Tibial nerve (tissue), 4 donors: ENCODE measurements around the gene CLASRP. TPM values are rescaled to one million over a fixed set of nuclear protein-coding genes. Genes with fewer than 3 reads are reported as not detected.
"Not testable (repeated sequence)": the region's sequence is repeated elsewhere in the genome, so short reads cannot be mapped to it uniquely, and the experiment has no call there.

ENCODE experiments used
- DNase-seq, 2 donors: peaks; one replicate each; pipeline ENCODE4 v3.0.0-alpha.2; 2019; ENCODE audit warnings: low spot score in 2 of 2
- H3K27ac ChIP-seq, 4 donors: fragments of 200-600 bp; sonication (generic) in 3 of 4; one replicate each; pipeline ENCODE4 v1.5.1; 2017 to 2019; ENCODE audit warnings: mild to moderate bottlenecking in 1 of 4
- H3K27me3 ChIP-seq, 2 donors: fragments of 200-600 bp; sonication (generic) in 1 of 2; one replicate each; pipeline versions ENCODE4 v1.5.1 to v1.6.0; 2017 to 2019
- H3K36me3 ChIP-seq, 3 donors: fragments of 200-600 bp; sonication (generic); one replicate each; pipeline ENCODE4 v1.5.1; 2018 to 2019
- H3K4me1 ChIP-seq, 4 donors: fragments of 200-600 bp; sonication (generic) in 3 of 4; one replicate each; pipeline ENCODE4 v1.5.1; 2017 to 2019
- H3K4me3 ChIP-seq, 4 donors: fragments of 200-600 bp; sonication (generic) in 3 of 4; one replicate each; pipeline ENCODE4 v1.5.1; 2017 to 2019; ENCODE audit warnings: mild to moderate bottlenecking in 1 of 4, moderate library complexity in 1 of 4
- H3K9me3 ChIP-seq, 4 donors: fragments of 200-600 bp; sonication (generic) in 3 of 4; one replicate each; pipeline ENCODE4 v1.5.1; 2017 to 2019
- EP300 ChIP-seq, 2 donors: sonication (generic); formaldehyde crosslinking; IDR thresholded peaks; one replicate each; pipeline ENCODE4 v1.6.1; 2017; ENCODE audit warnings: antibody characterized with exemption in 2 of 2, mild to moderate bottlenecking in 1 of 2
- POLR2A ChIP-seq, 2 donors: fragments of 450-650 bp; IDR thresholded peaks; one replicate each; pipeline ENCODE4 v1.6.1; 2017; ENCODE audit warnings: antibody characterized with exemption in 2 of 2, mild to moderate bottlenecking in 2 of 2, moderate library complexity in 2 of 2
- WGBS, 2 donors: methylation state at CpG; one replicate each; pipeline ENCODE4 v1.1.5; 2018; 5-methylcytosine and 5-hydroxymethylcytosine counted together
- small RNA-seq: library from RNA; depleted of rRNA; stranded (forward); fragments of <200 nt; gene quantifications from one replicate; pipeline ENCODE3, GENCODE V24; 2016
- total RNA-seq, 4 donors: library from RNA; depleted of rRNA; stranded (reverse); fragments of >200 nt; gene quantifications; one replicate each; pipeline ENCODE4 v1.1.0, GENCODE V29; 2016
- TF ChIP-seq, protein P1 (sequence below), 5 experiments: fragments of 200-600 bp in 3 of 5; fragments of 450-650 bp in 2 of 5; sonication (generic) in 3 of 5; IDR thresholded peaks; one replicate each; pipeline ENCODE4 v1.5.1; 2016 to 2019; ENCODE audit warnings: antibody characterized with exemption in 5 of 5, mild to moderate bottlenecking in 3 of 5, moderate library complexity in 2 of 5

The CLASRP gene
- total RNA-seq, 4 donors from 2014 or later: 72.8 to 109 (median 95.5) TPM

DNA sequence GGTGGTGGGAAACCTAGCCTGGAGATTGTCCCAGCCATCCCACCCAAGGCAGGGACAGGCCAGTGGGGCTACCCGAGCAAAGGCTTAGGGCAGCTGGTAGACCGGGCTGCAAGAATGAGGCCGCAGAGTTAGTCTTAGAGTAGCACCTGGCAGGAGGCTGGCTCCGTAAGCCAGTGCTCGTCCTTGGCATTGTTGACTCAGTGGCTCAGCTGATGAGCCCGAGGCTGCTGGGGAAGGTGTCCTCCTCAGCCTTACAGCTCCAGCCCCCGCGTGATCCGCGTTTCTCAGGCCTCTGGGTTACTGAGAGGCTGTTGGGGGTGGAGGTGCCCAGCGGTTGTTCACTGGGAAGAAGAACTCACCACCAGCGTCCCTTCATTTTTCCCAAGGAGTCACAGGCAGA is 78.8 kb downstream of the CLASRP start:
- no peak for DNase-seq
- Histone ChIP-seq H3K27me3 (no peaks in the 10 kb centered on the region), H3K36me3 (peaks cover 0 to 3% (median 0%) of the 10 kb centered on the region in 3 donors), H3K27ac (no peak overlapping the region), H3K4me1 (peaks cover 0 to 35% (median 14%) of the 10 kb centered on the region in 4 donors), H3K9me3 (no peaks in the 10 kb centered on the region), H3K4me3 (no peak overlapping the region)
- no peak for TF ChIP-seq EP300 (IDR thresholded peaks at IDR 0.05)
- TF ChIP-seq POLR2A (IDR thresholded peaks at IDR 0.05): no peak
- TF ChIP-seq, protein P1, sequence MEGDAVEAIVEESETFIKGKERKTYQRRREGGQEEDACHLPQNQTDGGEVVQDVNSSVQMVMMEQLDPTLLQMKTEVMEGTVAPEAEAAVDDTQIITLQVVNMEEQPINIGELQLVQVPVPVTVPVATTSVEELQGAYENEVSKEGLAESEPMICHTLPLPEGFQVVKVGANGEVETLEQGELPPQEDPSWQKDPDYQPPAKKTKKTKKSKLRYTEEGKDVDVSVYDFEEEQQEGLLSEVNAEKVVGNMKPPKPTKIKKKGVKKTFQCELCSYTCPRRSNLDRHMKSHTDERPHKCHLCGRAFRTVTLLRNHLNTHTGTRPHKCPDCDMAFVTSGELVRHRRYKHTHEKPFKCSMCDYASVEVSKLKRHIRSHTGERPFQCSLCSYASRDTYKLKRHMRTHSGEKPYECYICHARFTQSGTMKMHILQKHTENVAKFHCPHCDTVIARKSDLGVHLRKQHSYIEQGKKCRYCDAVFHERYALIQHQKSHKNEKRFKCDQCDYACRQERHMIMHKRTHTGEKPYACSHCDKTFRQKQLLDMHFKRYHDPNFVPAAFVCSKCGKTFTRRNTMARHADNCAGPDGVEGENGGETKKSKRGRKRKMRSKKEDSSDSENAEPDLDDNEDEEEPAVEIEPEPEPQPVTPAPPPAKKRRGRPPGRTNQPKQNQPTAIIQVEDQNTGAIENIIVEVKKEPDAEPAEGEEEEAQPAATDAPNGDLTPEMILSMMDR (IDR thresholded peaks at IDR 0.05): no peak
- whole genome bisulfite sequencing, 2 donors: 53% methylated on average over 9 of the region's 12 CpGs; no CpG with 5 or more reads in 1 of the 2 donors

DNA sequence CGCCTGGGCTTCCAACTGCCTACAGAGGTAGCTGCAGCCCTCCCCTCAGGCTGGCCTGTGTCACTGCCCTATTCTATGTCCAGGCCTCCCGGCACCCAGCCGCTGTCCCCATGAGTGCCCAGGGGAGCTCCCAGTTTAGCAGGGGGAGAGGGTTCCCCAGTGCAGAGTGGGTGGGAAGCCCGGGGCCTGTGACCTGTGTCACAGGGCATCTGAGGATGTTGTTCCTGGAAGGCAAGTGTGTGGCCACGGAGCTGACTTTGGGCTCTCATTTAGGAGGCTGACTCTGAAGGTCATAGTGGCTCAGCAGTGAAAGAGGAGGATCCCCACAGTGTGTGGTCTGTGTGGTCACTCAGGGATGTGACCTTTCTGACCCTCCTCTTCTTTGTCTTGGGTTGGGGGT is 79.3 kb downstream of the CLASRP start:
- no peak for DNase-seq
- WGBS, 2 donors: 49 to 55% methylated on average over 4 to 5 of the region's 5 CpGs
- no peak overlapping the region for H3K4me3 ChIP-seq
- H3K4me1 ChIP-seq: peaks cover 0 to 36% (median 14%) of the 10 kb centered on the region in 4 donors
- peaks cover 0 to 3% (median 0%) of the 10 kb centered on the region in 3 donors for H3K36me3 ChIP-seq
- no peak overlapping the region for H3K27ac ChIP-seq
- H3K27me3 ChIP-seq: no peaks in the 10 kb centered on the region
- no peaks in the 10 kb centered on the region for H3K9me3 ChIP-seq
- TF ChIP-seq, protein P1 (IDR thresholded peaks at IDR 0.05): no peak
- no peak for TF ChIP-seq EP300 (IDR thresholded peaks at IDR 0.05)

DNA sequence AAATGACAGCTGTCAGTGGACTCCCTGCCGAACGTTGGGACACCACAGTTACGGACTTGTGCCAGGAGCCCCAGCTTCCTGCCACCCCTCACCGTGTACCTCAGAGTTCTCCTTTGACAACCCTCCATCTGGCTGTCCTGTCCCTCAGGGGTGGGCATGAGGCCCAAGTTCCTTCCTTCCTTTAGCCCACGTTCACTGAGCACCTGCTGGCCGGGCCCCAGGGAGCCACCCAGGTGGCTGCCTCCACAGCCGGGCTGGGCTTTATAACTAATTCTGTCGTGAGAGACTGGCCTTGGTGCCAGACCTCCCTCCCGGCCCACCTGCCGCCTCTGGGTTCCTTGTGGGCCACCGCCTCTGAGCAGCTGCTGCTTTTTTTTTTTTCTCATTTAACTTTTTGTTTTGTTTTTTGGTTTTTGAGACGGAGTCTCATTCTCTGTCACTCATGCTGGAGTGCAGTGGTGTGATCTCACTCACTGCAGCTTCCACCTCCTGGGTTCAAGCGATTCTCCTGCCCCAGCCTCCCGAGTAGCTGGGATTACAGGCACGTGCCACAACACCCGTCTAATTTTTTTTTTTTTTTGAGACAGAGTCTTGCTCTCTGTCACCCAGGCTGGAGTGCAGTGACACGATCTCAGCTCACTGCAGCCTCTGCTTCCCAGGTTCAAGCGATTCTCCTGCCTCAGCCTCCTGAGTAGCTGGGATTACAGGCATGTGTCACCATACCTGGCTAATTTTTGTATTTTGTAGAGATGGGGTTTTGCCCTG is 79.9 kb downstream of the CLASRP start:
- peaks cover 0 to 34% (median 14%) of the 10 kb centered on the region in 4 donors for H3K4me1 ChIP-seq
- H3K36me3 ChIP-seq, H3K9me3 ChIP-seq, H3K27ac ChIP-seq, H3K4me3 ChIP-seq, DNase-seq, H3K27me3 ChIP-seq: not testable (repeated sequence)
- 51 to 55% methylated on average over 18 of the region's 18 CpGs for WGBS, 2 donors

DNA sequence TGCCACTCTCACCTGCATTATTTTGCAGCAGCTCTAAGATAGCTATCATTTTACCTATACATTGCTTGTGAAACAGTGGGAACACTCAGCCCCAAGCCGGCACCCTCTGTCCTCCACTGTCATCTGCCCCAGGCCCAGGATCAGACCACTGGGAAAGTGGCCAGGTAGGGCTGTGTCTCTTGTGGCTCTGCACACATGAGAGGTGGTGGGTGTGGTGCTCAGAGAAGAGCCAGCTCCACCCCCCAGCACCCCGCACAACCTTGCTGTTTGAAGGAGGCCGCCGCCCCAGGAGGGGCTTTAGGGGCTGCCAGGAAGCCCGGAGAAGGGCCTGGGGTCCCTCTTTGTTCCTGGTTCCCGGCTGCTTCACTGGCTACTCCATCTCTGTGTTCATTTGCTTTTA is 80.7 kb downstream of the CLASRP start:
- no peak for DNase-seq
- Histone ChIP-seq H3K4me1 (peaks cover 0 to 34% (median 14%) of the 10 kb centered on the region in 4 donors), H3K27me3 (no peaks in the 10 kb centered on the region), H3K9me3 (no peaks in the 10 kb centered on the region), H3K27ac (no peak overlapping the region), H3K36me3 (peaks cover 0 to 3% (median 0%) of the 10 kb centered on the region in 3 donors), H3K4me3 (no peak overlapping the region)
- 92 to 95% methylated on average over 6 of the region's 6 CpGs for WGBS, 2 donors
- TF ChIP-seq POLR2A (IDR thresholded peaks at IDR 0.05) (no peak), EP300 (IDR thresholded peaks at IDR 0.05) (no peak)
- TF ChIP-seq, protein P1 (IDR thresholded peaks at IDR 0.05): no peak

Small RNA genes within 50 kb of the gene (small RNA-seq; reads per million reads assigned to genes)
- gene RNU6-611P: not detected

Other genes with a start within 250 kb of the CLASRP start
- gene BCAM, start 229.9 kb upstream of the CLASRP start, total RNA-seq: 100 to 1,000 TPM in 1 of 4 donors, 10 to 100 TPM in 3; 83.5 to 139 (median 90.9) TPM
- 100 to 1,000 TPM in 1 of 4 donors, 10 to 100 TPM in 3; 63.2 to 126 (median 90.4) TPM for gene NECTIN2, start 192.7 kb upstream of the CLASRP start, total RNA-seq
- 10 to 100 TPM; 30.8 to 75.9 (median 48.6) TPM for gene TOMM40, start 147.8 kb upstream of the CLASRP start, total RNA-seq
- gene APOE, start 133.2 kb upstream of the CLASRP start, total RNA-seq: 100 to 1,000 TPM; 126 to 316 (median 163) TPM
- gene APOC1, start 124.4 kb upstream of the CLASRP start, total RNA-seq: 100 to 1,000 TPM in 1 of 4 donors, 10 to 100 TPM in 3; 17.2 to 213 (median 49.9) TPM
- not detected for gene APOC4, start 96.8 kb upstream of the CLASRP start, total RNA-seq
- 1 to 10 TPM in 1 of 4 donors, under 1 TPM in 1, not detected in 2; 0.90 to 2.0 TPM for gene APOC2, start 93.0 kb upstream of the CLASRP start, total RNA-seq
- gene CLPTM1, start 83.7 kb upstream of the CLASRP start, total RNA-seq: 10 to 100 TPM; 52.3 to 89.4 (median 74.5) TPM
- gene RELB, start 37.6 kb upstream of the CLASRP start, total RNA-seq: 10 to 100 TPM in 2 of 4 donors, 1 to 10 TPM in 2; 4.2 to 14.9 (median 9.9) TPM
- 1 to 10 TPM in 3 of 4 donors, not detected in 1; 2.1 to 4.2 (median 2.1) TPM for gene ZNF296, start 37.4 kb downstream of the CLASRP start, total RNA-seq
- gene GEMIN7, start 40.2 kb downstream of the CLASRP start, total RNA-seq: 10 to 100 TPM in 3 of 4 donors, 1 to 10 TPM in 1; 8.8 to 30.3 (median 21.8) TPM
- gene PPP1R37, start 54.1 kb downstream of the CLASRP start, total RNA-seq: 10 to 100 TPM; 22.1 to 44.1 (median 33.5) TPM
- gene NKPD1, start 121.9 kb downstream of the CLASRP start, total RNA-seq: 1 to 10 TPM in 1 of 4 donors, not detected in 3; 1.2 TPM
- gene TRAPPC6A, start 139.2 kb downstream of the CLASRP start, total RNA-seq: 10 to 100 TPM; 13.5 to 52.9 (median 29.1) TPM
- gene BLOC1S3, start 139.7 kb downstream of the CLASRP start, total RNA-seq: 10 to 100 TPM; 12.0 to 42.0 (median 23.7) TPM
- gene EXOC3L2, start 206.4 kb downstream of the CLASRP start, total RNA-seq: 1 to 10 TPM in 3 of 4 donors, under 1 TPM in 1; 0.63 to 3.7 (median 2.3) TPM
- gene MARK4, start 212.2 kb downstream of the CLASRP start, total RNA-seq: 10 to 100 TPM; 12.1 to 34.8 (median 25.9) TPM